HepG2 (cell line): ENCODE measurements around the gene PLXND1. TPM values are rescaled to one million over a fixed set of nuclear protein-coding genes. Genes with fewer than 3 reads are reported as not detected.
A peak's percentile ranks its signal among the peaks of the same experiment; 100 is the strongest.

Experiments
- ADNP ChIP-seq: sonication (generic); formaldehyde crosslinking; IDR thresholded peaks from 2 replicates; pipeline ENCODE4 v1.4.0; 2020; ENCODE audit warnings: missing genetic modification reagents
- ATF3 ChIP-seq: sonication (generic); formaldehyde crosslinking; IDR thresholded peaks from 2 replicates; pipeline ENCODE4 v1.4.0; 2020; ENCODE audit warnings: missing genetic modification reagents
- ATF4 ChIP-seq, 2 experiments: fragments of 450-650 bp in 1 of 2; sonication (generic) in 1 of 2; formaldehyde crosslinking; IDR thresholded peaks; 2 replicates each; pipeline versions ENCODE4 v1.5.0 to v1.8.0; 2020 to 2022; ENCODE audit warnings: mild to moderate bottlenecking in 1 of 2, missing genetic modification reagents in 1 of 2
- CENPX ChIP-seq: sonication (generic); formaldehyde crosslinking; IDR thresholded peaks from 2 replicates; pipeline ENCODE4 v1.9.0; 2021; ENCODE audit warnings: mild to moderate bottlenecking, missing genetic modification reagents, moderate library complexity
- DNMT3B ChIP-seq: conservative IDR thresholded peaks from 2 replicates; pipeline ENCODE4 v1.6.1; 2016; ENCODE audit warnings: missing biosample characterization, control low read depth
- HIC2 ChIP-seq: sonication (generic); formaldehyde crosslinking; IDR thresholded peaks from 2 replicates; pipeline ENCODE4 v1.9.0; 2022; ENCODE audit warnings: low read depth, missing genetic modification reagents
- HNF1B ChIP-seq: sonication (generic); formaldehyde crosslinking; IDR thresholded peaks from 2 replicates; pipeline ENCODE4 v1.5.1; 2020; ENCODE audit warnings: mild to moderate bottlenecking, moderate library complexity, missing genetic modification reagents
- HOXA3 ChIP-seq: sonication (generic); formaldehyde crosslinking; IDR thresholded peaks from 2 replicates; pipeline ENCODE4 v1.5.0; 2020; ENCODE audit warnings: missing genetic modification reagents
- HOXA7 ChIP-seq: sonication (generic); formaldehyde crosslinking; IDR thresholded peaks from 2 replicates; pipeline ENCODE4 v1.8.1; 2022; ENCODE audit warnings: mild to moderate bottlenecking, missing genetic modification reagents, moderate library complexity
- HOXA9 ChIP-seq: sonication (generic); formaldehyde crosslinking; IDR thresholded peaks from 2 replicates; pipeline ENCODE4 v1.8.1; 2022; ENCODE audit warnings: missing genetic modification reagents, mild to moderate bottlenecking, moderate library complexity, borderline replicate concordance
- JDP2 ChIP-seq: sonication (generic); formaldehyde crosslinking; IDR thresholded peaks from 2 replicates; pipeline ENCODE4 v1.8.1; 2022; ENCODE audit warnings: missing genetic modification reagents, borderline replicate concordance
- KLF15 ChIP-seq: sonication (generic); formaldehyde crosslinking; IDR thresholded peaks from 2 replicates; pipeline ENCODE4 v1.8.1; 2023; ENCODE audit warnings: borderline replicate concordance, mild to moderate bottlenecking, inconsistent platforms, missing genetic modification reagents, mixed read lengths
- MAFG ChIP-seq: sonication (generic); formaldehyde crosslinking; IDR thresholded peaks from 2 replicates; pipeline ENCODE4 v1.5.1; 2020; ENCODE audit warnings: mild to moderate bottlenecking, missing genetic modification reagents
- MEIS2 ChIP-seq: sonication (generic); formaldehyde crosslinking; IDR thresholded peaks from 2 replicates; pipeline ENCODE4 v1.9.0; 2021; ENCODE audit warnings: mild to moderate bottlenecking, missing genetic modification reagents
- NFKBIZ ChIP-seq: IDR thresholded peaks from 2 replicates; pipeline ENCODE4 v1.6.1; 2018; ENCODE audit warnings: missing genetic modification reagents, missing compliant biosample characterization
- SMC3 ChIP-seq: IDR thresholded peaks from 2 replicates; pipeline ENCODE4 v1.6.1; 2011; ENCODE audit warnings: low read length, improper control_type of control experiment
- UBTF ChIP-seq: sonication (generic); formaldehyde crosslinking; IDR thresholded peaks from 2 replicates; pipeline ENCODE4 v1.4.0; 2020; ENCODE audit warnings: mild to moderate bottlenecking, missing genetic modification reagents
- ZFY ChIP-seq: sonication (generic); formaldehyde crosslinking; IDR thresholded peaks from 2 replicates; pipeline ENCODE4 v1.4.0; 2020; ENCODE audit warnings: missing genetic modification reagents
- ZNF207 ChIP-seq: fragments of 450-650 bp; IDR thresholded peaks from 2 replicates; pipeline ENCODE4 v1.6.1; 2016; ENCODE audit warnings: antibody characterized with exemption, borderline replicate concordance
- ZNF784 ChIP-seq: sonication (generic); formaldehyde crosslinking; IDR thresholded peaks from 2 replicates; pipeline ENCODE4 v1.5.1; 2020; ENCODE audit warnings: missing genetic modification reagents, mild to moderate bottlenecking, borderline replicate concordance
- ZNF850 ChIP-seq: sonication (generic); formaldehyde crosslinking; conservative IDR thresholded peaks from 2 replicates; pipeline ENCODE4 v1.9.0; 2021; ENCODE audit warnings: mild to moderate bottlenecking, missing genetic modification reagents
- ZSCAN30 ChIP-seq: sonication (generic); formaldehyde crosslinking; IDR thresholded peaks from 2 replicates; pipeline ENCODE4 v1.5.0; 2020; ENCODE audit warnings: mild to moderate bottlenecking, missing genetic modification reagents
- polyA plus RNA-seq, 8 experiments: library from polyadenylated mRNA; depleted of rRNA in 3 of 8; stranded (reverse) in 7 of 8; unstranded in 1 of 8; fragments of >200 nt; fragmentation: Illumina TruSeq in 4 of 8; extraction: Trizol in 4 of 8; gene quantifications; 2 replicates each; pipeline versions ENCODE4 v1.2.1 to v1.2.3, GENCODE V29; 2011 to 2016; ENCODE audit warnings: low read depth in 4 of 8, missing spikeins in 1 of 8, mixed read lengths in 1 of 8; ENCODE audit not compliant: insufficient read depth in 1 of 8
- total RNA-seq, 5 experiments: library from RNA; depleted of rRNA; stranded (reverse); fragments of >200 nt; fragmentation: Illumina TruSeq; extraction: Trizol; gene quantifications; 2 replicates each; pipeline ENCODE4 v1.2.3, GENCODE V29; 2016; ENCODE audit warnings: low read depth in 1 of 5

Gene PLXND1
- total and polyA plus RNA-seq, 2 of the 13 experiments (the other 11 are each of a cell fraction or from before 2014, with no cell fraction given), result 15.9 to 42.0 TPM

GRCh38 chr3:129534428-129535027, 71.9 kb downstream of the PLXND1 start (continued):
- no peak for TF ChIP-seq NFKBIZ (CRISPR knock-in tag)
- TF ChIP-seq ZSCAN30 (CRISPR knock-in tag), result no peak
- no peak for TF ChIP-seq CENPX (CRISPR knock-in tag)
- TF ChIP-seq ZFY (CRISPR knock-in tag), result peak; percentile 41; the same call in 1 of the 2 replicates
- TF ChIP-seq MAFG (CRISPR knock-in tag), result no peak
- 0 out of 2 replicates have a peak, but pooled peaks have one; percentile 47 for TF ChIP-seq ATF3 (CRISPR knock-in tag)
- TF ChIP-seq UBTF (CRISPR knock-in tag), result no peak
- no peak for TF ChIP-seq DNMT3B (CRISPR knock-in tag)
- 0 out of 2 replicates have a peak, but pooled peaks have one; percentile 29 for TF ChIP-seq HOXA3 (CRISPR knock-in tag)
- TF ChIP-seq ADNP (CRISPR knock-in tag), result no peak
- no peak for TF ChIP-seq MEIS2 (CRISPR knock-in tag)
- no peak for TF ChIP-seq HOXA7
- TF ChIP-seq ZNF207, result no peak
- TF ChIP-seq ZNF850 (CRISPR knock-in tag), result no peak; the same call in 1 of the 2 replicates
- peak; percentile 30; the same call in 1 of the 2 replicates for TF ChIP-seq HIC2 (CRISPR knock-in tag)
- no peak for TF ChIP-seq ZNF784 (CRISPR knock-in tag)
- TF ChIP-seq HOXA9 (CRISPR knock-in tag), result no peak
- no peak for TF ChIP-seq KLF15 (CRISPR knock-in tag)
- TF ChIP-seq JDP2, result no peak
- TF ChIP-seq SMC3, result no peak
- TF ChIP-seq ATF4 (CRISPR knock-in tag; IDR thresholded peaks at IDR 0.05), result no peak
- 0 out of 2 replicates have a peak, but pooled peaks have one; percentile 15 for TF ChIP-seq HNF1B (CRISPR knock-in tag)
